MCF 10A (cell line): Measurements from ENCODE around the gene KSR1. TPM values are rescaled to one million over a fixed set of nuclear protein-coding genes. Genes with fewer than 3 reads are reported as not detected.
"Not testable (repeated sequence)": the region's sequence is repeated elsewhere in the genome, so short reads cannot be mapped to it uniquely, and the experiment has no call there.

Source experiments
- BruUV-seq: library from RNA; stranded (reverse); fragments of 400-500 nt; replicated peaks from 2 replicates; lab custom pipeline; 2021; lab: Mats Ljungman, UMichigan
- CTCF ChIA-PET: fragments of 300-600 bp; sonication (Branson Sonifier 250); formaldehyde crosslinking; extraction: SDS; loops from one replicate; lab custom pipeline; 2021; ENCODE audit warnings: antibody characterized with exemption, inconsistent platforms; lab: Yijun Ruan, JAX
- POLR2A ChIA-PET: fragments of 300-600, 350-650 bp; sonication (Branson Sonifier 250); formaldehyde crosslinking; extraction: SDS; loops from one replicate; lab custom pipeline; 2020; ENCODE audit warnings: antibody characterized with exemption, inconsistent platforms; lab: Yijun Ruan, JAX
- DNase-seq: peaks from one replicate; pipeline ENCODE4 v3.0.0-alpha.2; 2018; ENCODE audit not compliant: unreplicated experiment
- H3K27ac Mint-ChIP-seq: one replicate; pipeline ENCODE4 v1.8.0; 2022; ENCODE audit warnings: mild to moderate bottlenecking, low read depth, mixed read lengths; ENCODE audit not compliant: unreplicated experiment
- H3K27me3 Mint-ChIP-seq: one replicate; pipeline ENCODE4 v1.8.0; 2022; ENCODE audit warnings: mixed read lengths; ENCODE audit not compliant: insufficient read depth, unreplicated experiment
- H3K36me3 Mint-ChIP-seq: one replicate; pipeline ENCODE4 v1.8.0; 2022; ENCODE audit warnings: mild to moderate bottlenecking, moderate library complexity, mixed read lengths; ENCODE audit not compliant: insufficient read depth, unreplicated experiment
- H3K4me1 Mint-ChIP-seq: one replicate; pipeline ENCODE4 v1.8.0; 2022; ENCODE audit warnings: mixed read lengths; ENCODE audit not compliant: insufficient read depth, unreplicated experiment
- H3K4me3 Mint-ChIP-seq: one replicate; pipeline ENCODE4 v1.8.0; 2022; ENCODE audit warnings: mild to moderate bottlenecking, moderate library complexity, mixed read lengths; ENCODE audit not compliant: unreplicated experiment
- H3K9me3 Mint-ChIP-seq: one replicate; pipeline ENCODE4 v1.8.0; 2022; ENCODE audit warnings: mixed read lengths; ENCODE audit not compliant: unreplicated experiment
- CTCF ChIP-seq: fragments of 200-600 bp; IDR thresholded peaks from one replicate; pipeline ENCODE4 v1.8.0; 2022; ENCODE audit warnings: antibody characterized with exemption, mild to moderate bottlenecking; ENCODE audit not compliant: unreplicated experiment
- intact Hi-C: fragments of 100-400 bp; cut with micrococcal nuclease; formaldehyde crosslinking; loops from 2 replicates; pipeline ENCODE4 v1.14.1; 2022
- total RNA-seq: library from RNA; stranded (reverse); gene quantifications from 2 replicates; pipeline ENCODE4 v1.2.3, GENCODE V29; 2022

KSR1 gene
- total RNA-seq, 1 experiment from 2014 or later: 7.2 TPM

GRCh38 chr17:27499451-27500265 lies 43.4 kb downstream of the KSR1 start:
- Mint-ChIP-seq H3K36me3 (peaks cover 6% of the 10 kb centered on the region), H3K4me1 (peaks cover 3% of the 10 kb centered on the region), H3K27me3 (no peaks in the 10 kb centered on the region), H3K27ac (no peak overlapping the region), H3K4me3 (no peak overlapping the region), H3K9me3 (peaks cover 7% of the 10 kb centered on the region)
- DNase-seq: no peak
- intact Hi-C loops: no loop called here
- no peak for TF ChIP-seq CTCF
- ChIA-PET CTCF (interaction anchor here (1.0 to 1.4 kb wide), 2 partner anchors 29 to 103 kb away, joined by 3 read pairs; no protein-coding TSS in a partner anchor), POLR2A (interaction anchor here (0.8 kb wide), 1 partner anchor 19 kb away, joined by 3 read pairs; no protein-coding TSS in a partner anchor)
- BruUV-seq: no TSS peak

GRCh38 chr17:27501338-27501737 lies 45.1 kb downstream of the KSR1 start:
- H3K27ac Mint-ChIP-seq, H3K4me3 Mint-ChIP-seq, H3K9me3 Mint-ChIP-seq, H3K36me3 Mint-ChIP-seq, H3K27me3 Mint-ChIP-seq, BruUV-seq, intact Hi-C loops, H3K4me1 Mint-ChIP-seq, DNase-seq: not testable (repeated sequence)
- CTCF ChIA-PET: interaction anchor here (0.7 to 1.0 kb wide), 2 partner anchors 27 to 96 kb away, joined by 4 to 7 read pairs; no protein-coding TSS in a partner anchor
- POLR2A ChIA-PET: interaction anchor here (1.0 kb wide), 1 partner anchor 36 kb away, joined by 3 read pairs; no protein-coding TSS in a partner anchor

GRCh38 chr17:27502526-27503324 lies 46.5 kb downstream of the KSR1 start:
- no TSS peak for BruUV-seq

GRCh38 chr17:27503611-27504010 lies 47.4 kb downstream of the KSR1 start:
- intact Hi-C loops: no loop called here
- Mint-ChIP-seq H3K4me1 (no peaks in the 10 kb centered on the region), H3K27ac (no peak overlapping the region), H3K9me3 (peaks cover 7% of the 10 kb centered on the region), H3K27me3 (no peaks in the 10 kb centered on the region), H3K36me3 (peaks cover 6% of the 10 kb centered on the region), H3K4me3 (no peak overlapping the region)
- CTCF ChIA-PET: interaction anchor here (0.7 kb wide), 1 partner anchor 157 kb away, joined by 5 read pairs; no protein-coding TSS in a partner anchor
- POLR2A ChIA-PET: no interaction called here
- BruUV-seq: no TSS peak
- no peak for DNase-seq
- no peak for TF ChIP-seq CTCF

More at GRCh38 chr17:27502526-27503324, 46.5 kb downstream of the KSR1 start:
- ChIA-PET POLR2A (no interaction called here), CTCF (no interaction called here)
- intact Hi-C loops: no loop called here
- H3K36me3 Mint-ChIP-seq: peaks cover 6% of the 10 kb centered on the region
- H3K4me3 Mint-ChIP-seq: no peak overlapping the region
- H3K4me1 Mint-ChIP-seq: no peaks in the 10 kb centered on the region
- no peaks in the 10 kb centered on the region for H3K27me3 Mint-ChIP-seq
- no peak for DNase-seq
- no peak overlapping the region for H3K27ac Mint-ChIP-seq
- peaks cover 7% of the 10 kb centered on the region for H3K9me3 Mint-ChIP-seq
- no peak for TF ChIP-seq CTCF
